Brain microvascular endothelial cell (primary cell): ENCODE results near the gene CTU2.
A peak's percentile ranks its signal among the peaks of the same experiment; 100 is the strongest.

Source experiments
- DNase-seq: peaks from one replicate; pipeline ENCODE4 v3.0.0-alpha.2; 2020
- H3K27ac ChIP-seq: fragments of 250-450 bp; sonication (Bioruptor Pico); 2 replicates; pipeline ENCODE4 v1.5.1; 2020; ENCODE audit warnings: mild to moderate bottlenecking, moderate library complexity
- H3K27me3 ChIP-seq: fragments of 250-450 bp; sonication (Bioruptor Pico); replicated peaks from 2 replicates; pipeline ENCODE4 v1.5.1; 2020; ENCODE audit warnings: mild to moderate bottlenecking
- H3K36me3 ChIP-seq: fragments of 250-450 bp; sonication (Bioruptor Pico); replicated peaks from 2 replicates; pipeline ENCODE4 v1.5.1; 2020; ENCODE audit warnings: mild to moderate bottlenecking
- H3K4me3 ChIP-seq: 2 replicates; pipeline ENCODE4 v1.5.1; 2011; ENCODE audit warnings: low read depth, mild to moderate bottlenecking, control low read depth, low read length, moderate library complexity
- CTCF ChIP-seq: IDR thresholded peaks from 2 replicates; pipeline ENCODE4 v1.5.1; 2011; ENCODE audit warnings: low read depth, mild to moderate bottlenecking, moderate library complexity, low read length, control low read depth, inconsistent platforms; ENCODE audit errors: missing control alignments
- in situ Hi-C: cut with HindIII; loops from 2 replicates; pipeline ENCODE4 v1.10.0; 2017; ENCODE audit warnings: low sequenced_read_pairs, low pct_ligation_motif_present

CTU2 gene

GRCh38 chr16:88671806-88672205 is 34.5 kb upstream of the CTU2 start:
- no peaks in the 10 kb centered on the region for H3K27me3 ChIP-seq
- TF ChIP-seq CTCF, result no peak

GRCh38 chr16:88672776-88673175 is 33.5 kb upstream of the CTU2 start:
- no peaks in the 10 kb centered on the region for H3K36me3 ChIP-seq
- H3K4me3 ChIP-seq, result no peak overlapping the region
- H3K27me3 ChIP-seq, result no peaks in the 10 kb centered on the region
- H3K27ac ChIP-seq, result no peak overlapping the region
- in situ Hi-C loops, result no loop called here
- peak; percentile 62 for TF ChIP-seq CTCF
- no peak for DNase-seq

More at GRCh38 chr16:88671806-88672205, 34.5 kb upstream of the CTU2 start:
- no peaks in the 10 kb centered on the region for H3K36me3 ChIP-seq
- no peak overlapping the region for H3K4me3 ChIP-seq
- H3K27ac ChIP-seq, result no peak overlapping the region
- in situ Hi-C loops, result no loop called here
- DNase-seq, result no peak

GRCh38 chr16:88673716-88674379 is 32.5 kb upstream of the CTU2 start:
- no peak overlapping the region for H3K4me3 ChIP-seq
- H3K27me3 ChIP-seq, result no peaks in the 10 kb centered on the region
- DNase-seq, result no peak
- no peaks in the 10 kb centered on the region for H3K36me3 ChIP-seq
- in situ Hi-C loops, result no loop called here
- no peak for TF ChIP-seq CTCF
- H3K27ac ChIP-seq, result no peak overlapping the region

GRCh38 chr16:88676502-88677242 is 29.6 kb upstream of the CTU2 start:
- no peak for DNase-seq
- Histone ChIP-seq H3K27me3 (no peaks in the 10 kb centered on the region), H3K4me3 (no peak overlapping the region), H3K36me3 (no peaks in the 10 kb centered on the region), H3K27ac (no peak overlapping the region)
- TF ChIP-seq CTCF, result no peak
- in situ Hi-C loops, result no loop called here

GRCh38 chr16:88677721-88678120 is 28.6 kb upstream of the CTU2 start:
- no peak overlapping the region for H3K4me3 ChIP-seq
- H3K27me3 ChIP-seq, result no peaks in the 10 kb centered on the region
- no peak for TF ChIP-seq CTCF
- DNase-seq, result no peak
- no peaks in the 10 kb centered on the region for H3K36me3 ChIP-seq
- H3K27ac ChIP-seq, result no peak overlapping the region
- in situ Hi-C loops, result no loop called here
